GM19035 (cell line): ENCODE results near the gene PCSK6.

Experiments used
- ATAC-seq: cut with Tn5 transposase; IDR thresholded peaks from one replicate; pipeline ENCODE4 v1.9.1; 2021; ENCODE audit not compliant: unreplicated experiment

Gene PCSK6

GRCh38 chr15:101258238-101259144 lies 231.0 kb downstream of the PCSK6 start:
- no peak for ATAC-seq

- no peak for ATAC-seq
These were observed 232.8 kb downstream of the PCSK6 start for GRCh38 chr15:101256757-101257156.

DNA sequence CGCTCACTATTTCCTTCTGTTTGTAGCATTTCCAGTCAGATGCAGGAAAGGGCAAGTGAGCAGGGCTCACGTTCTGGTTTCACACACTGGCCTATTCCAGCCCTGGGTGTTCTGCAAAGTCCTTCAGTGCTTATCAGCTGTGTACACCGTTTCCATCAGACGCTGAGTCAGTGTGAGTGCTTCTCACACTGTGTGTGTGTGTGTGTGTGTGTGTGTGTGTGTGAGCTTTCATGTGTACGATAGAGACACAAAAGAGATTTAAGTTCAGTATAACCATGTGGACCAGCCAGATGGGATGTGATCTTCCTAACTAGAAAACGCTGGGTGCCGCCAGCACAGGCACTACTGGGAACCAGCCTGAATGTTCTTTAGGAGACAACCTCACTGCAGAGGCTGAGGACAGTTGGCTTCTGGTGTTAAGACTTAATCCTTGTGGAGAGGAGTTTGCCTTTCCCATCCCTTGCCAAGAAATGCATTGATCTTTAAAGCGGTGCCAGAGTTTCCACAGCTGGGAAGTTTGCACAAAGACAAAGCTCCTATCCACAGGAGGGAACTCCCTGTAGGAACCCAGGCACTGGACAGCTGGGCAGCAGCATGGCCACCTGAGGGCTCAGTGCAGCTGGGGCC lies 233.8 kb downstream of the PCSK6 start:
- ATAC-seq, result no peak

- ATAC-seq, result no peak
These were observed 234.5 kb downstream of the PCSK6 start for GRCh38 chr15:101255051-101255395.

DNA sequence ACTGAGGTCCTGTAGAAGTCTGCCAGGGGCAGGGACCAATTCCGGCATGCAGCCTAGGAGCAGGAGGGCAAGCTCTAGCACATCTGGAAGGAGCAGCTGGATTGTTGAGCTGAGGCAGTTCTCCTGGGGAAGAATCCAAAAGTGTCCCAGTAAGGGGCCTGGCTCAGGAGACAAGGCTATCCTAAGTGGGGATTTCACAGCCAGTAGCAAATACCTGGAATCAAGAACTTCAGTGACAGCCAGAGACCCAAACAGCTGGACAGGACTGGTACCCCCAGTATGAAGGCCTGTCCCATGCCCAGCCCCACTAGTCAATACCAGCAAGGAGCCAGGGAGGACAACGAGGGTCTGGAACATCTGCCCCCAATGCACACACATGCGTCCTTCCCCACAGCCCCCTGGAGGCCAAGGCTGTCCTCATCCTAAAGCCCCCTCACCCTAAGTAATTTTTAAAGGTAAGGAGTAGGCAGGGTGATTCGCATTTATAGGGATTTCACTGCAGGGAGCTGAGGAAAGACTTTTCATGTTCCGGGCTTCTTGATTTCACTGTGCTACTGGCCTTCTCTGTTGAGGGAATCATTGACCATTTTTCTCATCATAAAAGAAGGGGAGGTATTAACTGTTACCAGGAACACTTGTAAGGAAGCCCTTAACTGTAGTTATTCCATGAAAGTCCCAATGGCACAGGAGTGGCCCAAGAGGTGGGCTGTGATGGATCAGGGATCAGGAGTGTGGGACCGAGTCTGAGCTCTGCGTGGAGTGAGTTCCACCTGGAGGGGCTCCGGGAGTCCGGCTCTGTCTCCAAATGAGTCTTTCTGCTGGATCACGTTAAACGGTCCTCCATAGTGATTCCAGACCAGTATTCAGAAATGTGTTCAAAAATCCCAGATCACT lies 235.1 kb downstream of the PCSK6 start:
- no peak for ATAC-seq
